Adrenal gland (tissue), 5 donors: ENCODE measurements around the gene COLGALT1.

Experiments
- CTCF ChIP-seq, 6 experiments: fragments of 450-650 bp in 4 of 6; fragments of 200-600 bp in 2 of 6; sonication (generic) in 1 of 6; IDR thresholded peaks; 1 replicate in 5 of 6; 2 replicates in 1 of 6; pipeline versions ENCODE4 v1.5.1 to v1.8.0; 2016 to 2021; ENCODE audit warnings: antibody characterized with exemption in 6 of 6, mild to moderate bottlenecking in 2 of 6, moderate library complexity in 1 of 6
- POLR2A ChIP-seq, 2 donors: fragments of 450-650 bp; IDR thresholded peaks; one replicate each; pipeline ENCODE4 v1.6.1; 2017; ENCODE audit warnings: antibody characterized with exemption in 2 of 2, mild to moderate bottlenecking in 2 of 2, moderate library complexity in 1 of 2
- donor health status: DM: no; HTN: no; CAD: no.

GRCh38 chr19:17557466-17557865, 2.0 kb downstream of the COLGALT1 start:
- no peak for TF ChIP-seq CTCF (IDR thresholded peaks at IDR 0.05)
- TF ChIP-seq POLR2A (IDR thresholded peaks at IDR 0.05), result no peak
